Fibroblast of pulmonary artery (primary cell): Measurements from ENCODE around the gene MAST4.

Experiments
- DNase-seq: peaks from one replicate; pipeline ENCODE4 v3.0.0-alpha.2; 2010; ENCODE audit warnings: low read depth
- H3K4me3 ChIP-seq: replicated peaks from 2 replicates; pipeline ENCODE4 v1.5.1; 2011; ENCODE audit warnings: low read depth, mild to moderate bottlenecking, control low read depth, low read length, moderate library complexity
- TF ChIP-seq, protein P1 (sequence below): IDR thresholded peaks from 2 replicates; pipeline ENCODE4 v1.5.1; 2011; ENCODE audit warnings: mild to moderate bottlenecking, control low read depth, low read length, inconsistent platforms; ENCODE audit errors: missing control alignments

Gene MAST4

DNA sequence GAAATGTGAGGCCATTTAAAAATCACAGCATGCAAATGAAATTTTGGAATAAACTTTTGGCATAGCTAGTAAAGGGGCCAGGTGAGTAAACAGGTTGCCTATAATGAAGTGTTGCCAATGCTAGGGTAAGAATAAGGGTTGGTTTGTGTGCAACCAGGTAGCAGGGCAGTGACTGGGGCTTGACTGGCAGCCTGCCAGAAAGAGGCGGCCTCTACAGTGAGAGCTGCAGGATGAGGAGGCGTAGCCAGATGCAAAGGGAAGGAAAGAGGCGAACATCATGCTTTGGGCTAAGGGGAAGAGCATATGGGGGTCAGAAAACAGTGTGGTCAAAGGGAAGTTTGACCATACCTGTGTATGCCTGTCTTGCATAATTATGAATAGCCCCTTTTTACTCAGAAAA is 70.6 kb downstream of the MAST4 start:
- TF ChIP-seq, protein P1, sequence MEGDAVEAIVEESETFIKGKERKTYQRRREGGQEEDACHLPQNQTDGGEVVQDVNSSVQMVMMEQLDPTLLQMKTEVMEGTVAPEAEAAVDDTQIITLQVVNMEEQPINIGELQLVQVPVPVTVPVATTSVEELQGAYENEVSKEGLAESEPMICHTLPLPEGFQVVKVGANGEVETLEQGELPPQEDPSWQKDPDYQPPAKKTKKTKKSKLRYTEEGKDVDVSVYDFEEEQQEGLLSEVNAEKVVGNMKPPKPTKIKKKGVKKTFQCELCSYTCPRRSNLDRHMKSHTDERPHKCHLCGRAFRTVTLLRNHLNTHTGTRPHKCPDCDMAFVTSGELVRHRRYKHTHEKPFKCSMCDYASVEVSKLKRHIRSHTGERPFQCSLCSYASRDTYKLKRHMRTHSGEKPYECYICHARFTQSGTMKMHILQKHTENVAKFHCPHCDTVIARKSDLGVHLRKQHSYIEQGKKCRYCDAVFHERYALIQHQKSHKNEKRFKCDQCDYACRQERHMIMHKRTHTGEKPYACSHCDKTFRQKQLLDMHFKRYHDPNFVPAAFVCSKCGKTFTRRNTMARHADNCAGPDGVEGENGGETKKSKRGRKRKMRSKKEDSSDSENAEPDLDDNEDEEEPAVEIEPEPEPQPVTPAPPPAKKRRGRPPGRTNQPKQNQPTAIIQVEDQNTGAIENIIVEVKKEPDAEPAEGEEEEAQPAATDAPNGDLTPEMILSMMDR, result no peak
- DNase-seq, result no peak
- no peak overlapping the region for H3K4me3 ChIP-seq

DNA sequence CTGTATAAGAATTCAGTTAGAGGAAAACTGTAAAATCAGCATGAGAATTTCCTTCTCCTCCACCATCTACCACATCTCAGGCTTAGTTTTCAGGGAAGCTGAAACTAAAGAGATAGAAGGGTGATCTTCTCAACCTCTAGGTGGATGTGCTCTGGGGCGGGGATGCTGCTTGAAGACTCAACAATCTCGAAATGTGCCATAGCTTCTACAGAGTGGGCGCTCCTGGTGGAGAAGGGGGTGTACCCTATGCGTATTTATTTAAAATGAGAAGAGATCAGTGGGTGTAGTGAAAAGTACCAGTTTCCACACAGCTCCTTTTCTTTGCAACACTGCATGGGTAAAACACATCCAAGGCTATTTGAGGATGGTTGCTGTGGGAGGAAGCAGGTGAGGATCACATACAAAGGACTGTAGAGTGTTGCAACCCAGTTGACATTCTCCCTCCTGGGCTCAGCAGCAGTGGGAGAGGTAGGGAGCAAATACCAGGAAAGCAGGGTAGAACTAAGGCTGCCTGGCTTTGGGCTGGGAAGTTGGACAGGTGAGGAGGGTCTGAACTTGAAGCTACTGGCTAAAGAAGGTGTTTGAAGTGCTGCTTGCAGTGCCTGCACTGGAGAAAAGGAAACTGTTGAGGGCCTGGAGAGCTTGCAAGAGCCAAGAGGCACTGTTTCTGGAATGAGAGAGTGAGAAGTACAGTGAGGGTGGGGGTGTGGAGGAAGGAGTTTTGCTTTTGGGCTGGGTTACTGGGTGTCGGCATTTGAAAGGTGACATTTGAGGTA is 73.1 kb downstream of the MAST4 start:
- TF ChIP-seq, protein P1, result no peak
- no peak overlapping the region for H3K4me3 ChIP-seq
- no peak for DNase-seq

DNA sequence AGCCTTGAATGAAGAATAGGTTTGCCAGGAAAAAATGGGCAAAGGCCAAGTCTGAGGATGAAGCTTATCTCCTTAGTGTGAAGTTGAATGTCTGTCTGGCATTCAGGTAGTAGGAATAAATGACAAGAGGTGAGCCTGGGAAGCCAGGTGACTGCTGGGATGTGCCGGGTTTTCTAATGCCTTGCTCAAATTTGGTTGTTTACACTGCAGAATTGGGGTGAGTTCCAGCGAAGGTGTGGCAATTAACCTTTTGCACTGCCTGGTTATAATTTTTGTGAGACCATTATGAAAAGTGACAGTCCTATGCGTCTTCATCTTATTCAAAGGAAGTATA is 73.6 kb downstream of the MAST4 start:
- TF ChIP-seq, protein P1, result no peak
- DNase-seq, result no peak
- H3K4me3 ChIP-seq, result no peak overlapping the region

DNA sequence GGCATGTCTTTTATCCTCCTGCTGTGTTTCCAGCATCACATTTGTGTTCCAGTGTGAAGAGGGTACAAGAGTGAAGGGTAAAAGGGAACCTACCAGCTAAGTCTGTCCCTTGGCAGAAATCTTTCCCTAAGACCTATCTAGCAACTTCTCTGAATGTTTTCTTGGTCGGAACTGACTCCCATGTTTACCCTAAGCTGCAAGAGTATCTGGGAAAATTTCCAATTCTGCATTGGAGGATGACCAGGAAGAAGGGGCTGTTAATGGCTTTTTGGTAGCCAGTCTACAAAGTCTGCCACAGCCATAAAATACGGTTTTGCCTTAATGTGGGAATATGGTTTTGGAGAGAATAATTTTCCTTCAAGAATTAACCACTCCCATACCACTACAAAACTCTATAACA is 75.1 kb downstream of the MAST4 start:
- TF ChIP-seq, protein P1, result no peak
- no peak for DNase-seq
- no peak overlapping the region for H3K4me3 ChIP-seq

DNA sequence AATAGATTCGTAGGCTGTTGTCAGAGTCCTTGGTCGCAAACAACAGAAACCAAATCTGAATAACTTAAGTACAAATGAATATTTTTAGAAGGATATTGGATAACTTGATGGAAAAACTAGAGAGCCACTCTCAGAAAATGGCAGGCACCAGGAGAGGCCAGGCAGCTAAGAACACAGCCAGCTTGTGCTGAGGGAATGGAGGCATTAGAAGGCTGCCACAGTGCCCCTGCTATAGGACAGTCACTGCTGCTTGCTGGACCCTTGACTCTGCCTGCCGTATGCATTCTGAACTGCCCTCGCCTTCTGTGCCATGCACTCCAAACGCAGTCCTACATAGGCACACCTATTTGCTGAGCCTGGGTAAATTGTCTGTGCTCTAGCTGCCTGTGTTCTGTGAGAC is 78.6 kb downstream of the MAST4 start:
- H3K4me3 ChIP-seq, result no peak overlapping the region
- TF ChIP-seq, protein P1, result no peak
- no peak for DNase-seq

DNA sequence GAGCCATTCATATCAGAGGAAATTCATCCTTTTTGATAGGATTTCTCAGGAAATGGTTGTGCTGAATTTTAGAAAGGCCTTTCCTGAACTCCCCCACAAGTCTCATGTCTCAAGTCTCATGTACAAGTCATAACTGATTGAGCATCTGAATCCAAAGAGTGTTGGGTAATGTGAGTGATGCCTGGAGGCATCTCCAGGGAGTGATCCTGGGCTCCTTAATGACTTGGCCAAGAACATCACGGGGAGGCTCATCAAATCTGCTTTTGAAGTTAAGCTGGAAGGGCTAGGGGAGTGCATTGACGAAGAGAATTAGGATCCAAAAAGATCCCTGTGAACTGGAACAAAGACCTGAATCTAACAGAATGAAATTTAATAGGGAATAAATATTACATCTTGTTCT is 79.2 kb downstream of the MAST4 start:
- DNase-seq, result no peak
- TF ChIP-seq, protein P1, result no peak
- H3K4me3 ChIP-seq, result no peak overlapping the region

DNA sequence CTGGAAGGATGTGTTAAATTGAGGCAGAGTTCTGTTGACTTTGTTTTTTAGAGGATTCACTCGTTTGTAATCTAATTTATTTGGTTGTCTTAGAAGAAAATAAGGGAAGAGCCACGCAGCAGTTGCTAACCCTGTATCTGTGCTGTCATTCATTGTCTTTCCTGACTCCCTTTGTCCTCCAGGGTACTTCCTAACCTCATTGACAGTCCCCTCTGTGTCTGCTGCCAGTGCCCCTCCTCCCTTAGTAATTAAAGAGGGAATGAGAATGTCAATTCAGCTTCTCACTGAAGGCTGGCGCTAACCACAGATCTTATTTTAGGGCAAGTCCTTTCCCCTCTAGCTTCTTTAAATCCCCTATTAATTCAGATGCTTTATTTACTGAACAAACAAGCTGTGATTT is 84.0 kb downstream of the MAST4 start:
- no peak overlapping the region for H3K4me3 ChIP-seq
- TF ChIP-seq, protein P1, result no peak
- no peak for DNase-seq
